ENCODE data around the gene NME4.

GRCh38 chr16:410516-411178 lies 13.6 kb downstream of the NME4 start:
- TF ChIP-seq CTCF (IDR thresholded peaks at IDR 0.05) (no peak), ZFX (IDR thresholded peaks at IDR 0.05; ENCODE audit: borderline replicate concordance) (no peak)
